NCI-H2227 (cell line): Measurements from ENCODE around the gene BPIFB6.

Source experiments
- DNase-seq: peaks from one replicate; lab custom pipeline; 2025; ENCODE audit not compliant: unreplicated experiment; lab: John Stamatoyannopoulos, UW

BPIFB6 gene

GRCh38 chr20:33015700-33016580 is 15.5 kb upstream of the BPIFB6 start:
- DNase-seq: no peak

GRCh38 chr20:33016581-33017109 is 14.8 kb upstream of the BPIFB6 start:
- no peak for DNase-seq

DNA sequence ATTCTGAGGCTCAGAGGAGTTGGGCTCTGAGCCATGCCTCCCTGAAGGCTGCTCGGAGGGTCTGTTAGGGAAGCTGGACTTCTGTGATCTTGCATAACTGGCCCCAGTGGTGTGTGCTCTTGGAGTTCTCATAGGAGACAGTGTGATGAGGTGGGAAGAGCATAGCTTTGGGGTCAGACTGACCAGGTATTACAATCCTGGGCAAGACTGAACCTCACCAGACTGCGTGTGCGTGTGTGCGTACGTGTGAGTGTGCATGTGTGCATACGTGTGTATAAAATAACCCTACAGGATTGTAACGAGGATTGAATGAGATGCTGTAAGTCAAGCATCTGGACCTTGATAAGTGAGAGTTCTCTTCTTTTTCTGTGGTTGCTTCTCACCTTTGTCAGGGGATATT is 13.9 kb upstream of the BPIFB6 start:
- DNase-seq: no peak

DNA sequence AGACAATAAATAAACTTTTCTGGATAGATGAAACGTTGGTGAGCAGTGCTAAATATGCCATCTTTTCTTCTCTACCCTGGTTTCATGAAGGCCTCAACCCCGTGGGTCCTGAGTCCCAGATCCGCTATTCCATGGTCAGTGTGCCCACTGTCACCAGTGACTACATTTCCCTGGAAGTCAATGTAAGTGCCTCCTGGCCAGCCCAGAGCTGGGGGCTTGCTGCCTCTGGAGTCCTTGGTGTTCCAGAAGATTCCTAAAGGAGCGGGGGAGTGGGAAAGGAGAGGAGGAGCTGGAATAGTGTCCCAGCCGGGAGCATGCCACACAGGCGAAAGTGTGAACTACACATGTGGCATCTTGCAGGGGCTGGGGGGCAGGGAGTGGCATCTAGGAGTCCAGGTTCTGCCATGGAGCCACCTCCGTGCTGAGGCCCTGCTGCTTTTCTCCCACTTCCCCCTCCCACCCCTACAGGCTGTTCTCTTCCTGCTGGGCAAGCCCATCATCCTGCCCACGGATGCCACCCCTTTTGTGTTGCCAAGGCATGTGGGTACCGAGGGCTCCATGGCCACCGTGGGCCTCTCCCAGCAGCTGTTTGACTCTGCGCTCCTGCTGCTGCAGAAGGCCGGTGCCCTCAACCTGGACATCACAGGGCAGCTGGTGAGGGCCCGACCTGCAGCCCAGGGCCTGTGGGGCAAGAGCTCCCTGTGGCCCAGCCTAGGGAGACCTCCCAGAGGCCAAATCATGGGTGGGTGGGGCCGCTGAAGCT is 13.1 kb upstream of the BPIFB6 start:
- no peak for DNase-seq

DNA sequence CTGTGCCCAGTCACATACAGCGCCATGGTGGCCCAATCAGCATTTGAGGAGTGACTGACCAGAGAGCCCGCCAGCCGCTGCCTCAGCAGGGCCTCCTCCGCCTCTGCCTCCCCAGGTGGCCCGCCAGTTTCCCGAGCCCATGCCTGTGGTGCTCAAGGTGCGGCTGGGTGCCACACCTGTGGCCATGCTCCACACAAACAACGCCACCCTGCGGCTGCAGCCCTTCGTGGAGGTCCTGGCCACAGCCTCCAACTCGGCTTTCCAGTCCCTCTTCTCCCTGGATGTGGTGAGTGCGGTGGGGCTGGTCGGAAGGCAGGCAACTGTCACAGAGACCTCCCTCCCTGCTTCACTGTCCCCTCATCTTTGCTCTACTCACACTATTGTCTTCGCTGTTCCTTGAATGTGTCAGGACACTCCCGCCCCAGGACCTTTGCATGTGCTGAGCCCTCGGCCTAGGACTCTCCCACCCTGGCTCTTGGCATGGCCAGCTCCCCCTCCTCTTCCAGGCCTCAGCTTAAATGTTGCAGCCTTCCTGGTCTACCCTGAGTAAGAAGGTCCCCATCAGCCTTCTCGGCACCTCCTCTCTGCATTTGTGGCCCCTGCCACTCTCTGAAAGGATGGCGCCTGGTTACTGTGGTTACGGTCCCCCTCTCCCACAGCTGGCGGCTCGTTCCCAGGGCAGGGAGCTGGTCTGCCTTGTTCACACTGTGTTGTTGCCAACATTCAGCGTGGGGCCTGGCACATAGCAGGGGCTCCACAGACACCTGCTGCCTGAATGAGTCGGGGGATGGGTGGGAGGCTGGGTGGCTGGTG is 11.8 kb upstream of the BPIFB6 start:
- DNase-seq: no peak

DNA sequence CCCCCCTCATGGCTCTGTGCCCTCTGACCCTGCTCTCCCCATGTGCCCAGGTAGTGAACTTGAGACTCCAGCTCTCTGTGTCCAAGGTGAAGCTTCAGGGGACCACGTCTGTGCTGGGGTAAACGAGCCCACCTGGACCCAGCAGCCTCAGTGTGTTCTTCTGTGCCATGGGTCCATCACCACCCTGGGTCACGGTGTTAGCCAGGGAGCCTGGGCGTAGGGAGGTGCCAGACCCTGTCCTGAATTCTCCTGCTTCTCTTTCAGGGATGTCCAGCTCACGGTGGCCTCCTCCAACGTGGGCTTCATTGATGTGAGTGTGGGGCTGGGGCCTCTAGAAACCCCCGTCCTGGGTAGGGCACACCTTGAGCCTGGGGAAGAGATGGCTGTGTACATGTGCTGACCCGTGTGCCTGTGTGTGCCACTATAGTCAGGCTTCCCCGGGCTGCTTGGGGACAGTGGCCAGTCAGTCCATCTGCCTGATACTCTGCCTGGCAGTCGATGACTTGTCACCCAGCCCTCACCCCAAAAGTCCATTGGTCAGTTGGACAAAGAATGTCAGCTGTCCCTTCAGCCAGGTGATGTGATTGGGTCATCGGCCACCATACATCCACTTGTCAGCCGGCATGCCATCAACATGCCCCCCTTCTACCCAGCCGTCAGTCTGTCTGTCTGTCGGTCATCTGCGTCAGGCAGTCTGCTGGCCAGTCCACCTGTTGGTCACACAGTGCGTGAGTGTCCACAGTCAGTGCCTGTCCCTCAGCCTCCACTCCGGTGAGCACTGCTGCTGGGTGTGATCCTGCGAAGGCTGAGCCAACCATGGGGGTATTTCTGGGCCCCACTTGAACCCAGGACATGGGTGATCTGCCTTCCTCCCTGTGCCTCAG is 10.9 kb upstream of the BPIFB6 start:
- no peak for DNase-seq

- DNase-seq: no peak
Observed at GRCh38 chr20:33021879-33022278, 9.6 kb upstream of the BPIFB6 start.

DNA sequence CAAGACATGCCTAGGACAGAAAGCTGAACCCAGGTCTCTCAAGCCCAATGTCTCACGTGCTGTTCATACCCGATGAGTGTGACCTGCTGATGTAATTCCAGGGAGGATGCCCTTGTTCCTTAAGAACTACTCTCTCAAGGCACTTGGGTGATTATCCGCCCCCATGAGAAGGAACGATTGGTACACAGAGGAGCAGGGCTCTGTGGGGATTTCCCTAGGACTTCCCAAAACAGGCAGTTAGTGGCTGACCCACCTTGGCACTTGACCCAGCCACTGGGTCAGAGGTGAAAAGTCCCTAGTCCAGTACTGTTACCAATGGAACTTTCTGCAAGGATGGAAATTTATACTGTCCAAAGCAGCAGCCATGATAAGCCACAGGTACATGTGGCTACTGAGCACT is 9.2 kb upstream of the BPIFB6 start:
- no peak for DNase-seq

DNA sequence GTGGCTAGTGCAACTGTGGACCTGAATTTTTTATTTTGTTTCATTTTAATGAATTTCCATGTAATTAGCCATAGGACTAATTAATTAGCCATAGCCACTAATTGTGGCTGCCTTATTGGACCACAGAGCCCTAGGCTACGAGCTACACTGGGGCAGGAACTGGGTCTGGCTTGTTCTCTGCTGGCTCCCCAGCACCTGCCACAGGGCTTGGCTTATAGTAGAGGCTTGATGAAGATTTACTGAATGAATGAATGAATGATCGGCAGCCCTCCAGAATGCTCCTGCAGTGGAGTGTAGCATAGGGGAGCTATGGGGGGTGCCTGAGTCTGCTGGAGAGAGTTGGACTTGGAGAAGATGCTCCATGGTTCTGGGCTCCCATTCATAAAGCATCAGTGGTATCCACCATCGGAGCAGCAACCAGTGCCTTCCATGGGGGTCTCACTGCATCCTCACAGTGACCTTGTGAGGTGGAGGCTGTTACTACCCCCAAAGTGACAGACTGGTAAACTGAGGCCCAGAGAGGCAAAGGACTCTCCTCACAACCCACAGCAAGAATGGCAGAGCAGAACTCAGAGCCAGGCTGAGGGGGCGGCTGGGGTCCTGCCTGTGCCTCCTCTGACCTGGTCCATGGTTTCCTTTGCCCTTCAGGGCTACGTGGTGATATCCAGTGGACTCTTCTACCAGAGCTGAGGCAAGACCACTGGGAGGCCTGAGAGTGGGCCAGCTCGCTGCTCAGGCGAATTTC is 8.6 kb upstream of the BPIFB6 start:
- DNase-seq: no peak

DNA sequence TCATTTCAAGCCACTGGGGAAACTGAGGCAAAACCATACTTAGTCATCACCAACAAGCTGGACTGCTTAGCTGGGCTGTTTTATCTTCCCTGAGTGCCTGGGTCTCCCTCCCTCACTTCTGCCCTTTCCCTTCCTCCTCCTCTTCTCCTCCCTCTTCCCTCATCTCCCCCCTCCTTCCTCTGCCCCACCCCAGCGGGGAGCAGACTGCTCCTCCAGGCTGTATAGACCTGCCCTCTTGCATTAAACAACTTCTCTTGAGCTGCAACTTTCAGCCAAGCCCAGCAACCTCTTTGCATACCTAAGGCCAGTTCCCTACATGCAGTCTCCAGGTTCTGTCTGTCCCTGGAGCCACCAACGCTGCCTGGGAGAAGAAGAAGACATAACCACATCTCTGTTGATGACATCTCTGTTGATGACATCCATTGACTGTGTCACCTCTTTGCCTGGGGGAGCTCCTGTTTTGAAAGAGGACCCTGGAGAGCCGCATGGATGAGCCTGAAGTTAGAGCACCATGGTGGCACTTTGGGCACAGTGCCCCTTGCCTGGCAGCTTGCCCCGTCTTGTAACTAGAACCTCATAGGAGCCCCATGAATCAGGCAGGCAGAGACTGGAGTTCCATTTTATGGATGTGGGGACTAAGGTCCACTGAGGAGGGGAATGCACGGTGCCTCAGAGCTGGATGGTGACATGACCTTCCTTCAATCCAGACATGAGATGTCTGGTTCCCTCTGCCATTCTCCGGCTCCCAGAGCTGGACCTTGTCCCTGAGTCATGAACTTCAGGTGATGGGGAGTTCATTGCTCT is 7.8 kb upstream of the BPIFB6 start:
- no peak for DNase-seq

DNA sequence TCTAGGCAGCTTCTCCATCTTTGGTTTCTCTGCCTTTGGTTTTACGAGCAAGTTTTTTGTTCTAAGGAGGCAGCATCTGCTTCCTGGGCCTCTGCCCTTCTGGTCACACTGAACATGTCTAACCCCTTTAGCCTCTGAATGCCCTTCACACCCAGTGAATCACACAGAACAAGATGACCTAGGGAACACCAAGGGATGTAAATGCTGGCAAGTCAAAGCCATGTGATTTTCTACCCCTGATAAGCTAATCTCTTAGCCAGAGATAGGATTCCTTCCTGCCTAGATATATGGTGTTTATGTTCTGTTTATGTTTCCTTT is 7.2 kb upstream of the BPIFB6 start:
- no peak for DNase-seq

GRCh38 chr20:33024609-33025317 is 6.7 kb upstream of the BPIFB6 start:
- no peak for DNase-seq

GRCh38 chr20:33025318-33025876 is 6.1 kb upstream of the BPIFB6 start:
- DNase-seq: no peak

- no peak for DNase-seq
Observed at GRCh38 chr20:33026072-33026778, 5.2 kb upstream of the BPIFB6 start.

DNA sequence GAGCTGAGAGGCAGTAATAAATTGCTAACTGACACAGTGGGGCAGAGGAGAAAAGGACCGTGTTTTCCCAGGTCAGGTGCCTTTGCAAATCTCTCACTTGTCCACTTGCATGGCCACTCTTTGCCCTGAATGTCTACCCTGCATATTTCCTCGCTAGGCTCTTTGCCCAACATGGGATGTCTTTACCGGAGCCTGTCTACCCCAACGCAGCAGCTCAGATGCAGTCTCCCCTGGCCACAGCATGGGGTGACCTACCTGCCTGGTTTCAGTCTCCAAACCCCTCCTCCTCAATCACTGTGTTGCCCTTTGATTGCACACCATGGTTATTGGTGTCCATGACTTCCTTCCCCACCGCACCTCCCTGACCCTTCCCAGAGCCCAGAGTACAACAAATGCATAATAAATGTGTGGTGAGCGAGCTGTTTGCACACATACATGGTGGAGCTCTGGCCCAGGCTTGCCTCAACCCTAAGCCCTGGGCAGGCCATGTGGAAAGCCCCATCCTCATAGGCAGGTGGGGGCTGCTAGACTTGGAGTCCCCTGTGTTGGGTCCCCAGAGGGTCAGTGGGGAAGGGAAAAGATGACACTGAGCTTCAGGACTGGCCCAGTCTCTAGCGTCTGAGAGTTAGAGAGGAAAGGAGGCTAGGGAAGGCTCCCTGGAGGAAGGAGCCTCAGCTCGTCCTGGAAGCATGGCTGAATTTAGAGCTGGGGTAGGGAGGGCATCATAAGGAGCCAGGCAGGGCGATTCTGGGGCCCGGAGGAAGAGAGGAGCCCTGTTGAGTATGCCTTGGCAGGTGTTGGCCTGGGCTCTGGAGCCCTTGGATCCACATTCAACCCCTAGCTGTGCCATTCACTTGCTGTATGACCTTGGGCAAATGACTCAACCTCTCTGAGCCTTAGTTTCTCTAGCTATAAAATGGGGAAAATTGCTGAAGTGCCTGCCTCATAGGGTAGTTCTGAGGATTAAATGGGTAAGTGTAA is 4.4 kb upstream of the BPIFB6 start:
- no peak for DNase-seq
